NCI-H2029 treated with DMSO at 0.1 percent for 48 hours (cell line): Measurements from ENCODE around the gene FMNL2.

Source experiments
- DNase-seq: peaks from one replicate; lab custom pipeline; 2025; lab: John Stamatoyannopoulos, UW

Gene FMNL2

GRCh38 chr2:152425765-152426727 is 91.1 kb downstream of the FMNL2 start:
- DNase-seq: no peak

GRCh38 chr2:152426801-152427200 is 91.8 kb downstream of the FMNL2 start:
- no peak for DNase-seq

- DNase-seq: no peak
These were observed 92.9 kb downstream of the FMNL2 start for GRCh38 chr2:152427902-152428301.

- no peak for DNase-seq
These were observed 94.0 kb downstream of the FMNL2 start for GRCh38 chr2:152428800-152429582.

- DNase-seq: no peak
These were observed 95.9 kb downstream of the FMNL2 start for GRCh38 chr2:152430876-152431275.

- no peak for DNase-seq
These were observed 96.6 kb downstream of the FMNL2 start for GRCh38 chr2:152431370-152432098.

GRCh38 chr2:152432206-152432653 is 97.3 kb downstream of the FMNL2 start:
- DNase-seq: no peak

GRCh38 chr2:152432765-152433164 is 97.8 kb downstream of the FMNL2 start:
- no peak for DNase-seq

- DNase-seq: no peak
These were observed 98.3 kb downstream of the FMNL2 start for GRCh38 chr2:152433289-152433688.

GRCh38 chr2:152433791-152434190 is 98.8 kb downstream of the FMNL2 start:
- DNase-seq: no peak

- no peak for DNase-seq
These were observed 99.6 kb downstream of the FMNL2 start for GRCh38 chr2:152434395-152435182.

GRCh38 chr2:152436148-152436547 is 101.2 kb downstream of the FMNL2 start:
- no peak for DNase-seq

- no peak for DNase-seq
These were observed 102.5 kb downstream of the FMNL2 start for GRCh38 chr2:152437276-152438108.

GRCh38 chr2:152440049-152440448 is 105.1 kb downstream of the FMNL2 start:
- DNase-seq: no peak

GRCh38 chr2:152440460-152440859 is 105.5 kb downstream of the FMNL2 start:
- no peak for DNase-seq

- no peak for DNase-seq
These were observed 107.0 kb downstream of the FMNL2 start for GRCh38 chr2:152441961-152442360.

- DNase-seq: no peak
These were observed 108.8 kb downstream of the FMNL2 start for GRCh38 chr2:152443771-152444170.

GRCh38 chr2:152444448-152444847 is 109.5 kb downstream of the FMNL2 start:
- no peak for DNase-seq

- no peak for DNase-seq
These were observed 110.4 kb downstream of the FMNL2 start for GRCh38 chr2:152445375-152445774.

GRCh38 chr2:152445791-152446201 is 110.8 kb downstream of the FMNL2 start:
- no peak for DNase-seq
